HEK293 (cell line): ENCODE measurements around the gene TP63.

Source experiments
- HOXA7 ChIP-seq: sonication (generic); formaldehyde crosslinking; IDR thresholded peaks from 2 replicates; pipeline ENCODE4 v1.8.1; 2022; ENCODE audit warnings: missing genetic modification reagents, borderline replicate concordance
- KLF16 ChIP-seq: fragments of 450-650 bp; formaldehyde crosslinking; IDR thresholded peaks from 2 replicates; pipeline ENCODE4 v1.5.1; 2017; ENCODE audit warnings: missing biosample characterization, missing genetic modification characterization
- YY2 ChIP-seq: fragments of 450-650 bp; formaldehyde crosslinking; IDR thresholded peaks from 2 replicates; pipeline ENCODE4 v1.5.1; 2016; ENCODE audit warnings: missing biosample characterization, missing genetic modification characterization
- TF ChIP-seq, protein P1 (sequence below): fragments of 450-650 bp; formaldehyde crosslinking; IDR thresholded peaks from 2 replicates; pipeline ENCODE4 v1.5.1; 2016; ENCODE audit warnings: missing biosample characterization, missing genetic modification characterization
- TF ChIP-seq, protein P2 (sequence below): fragments of 450-650 bp; formaldehyde crosslinking; IDR thresholded peaks from 2 replicates; pipeline ENCODE4 v1.5.0; 2017; ENCODE audit warnings: missing biosample characterization, missing genetic modification characterization, borderline replicate concordance
- TF ChIP-seq, protein P3 (sequence below): fragments of 450-650 bp; formaldehyde crosslinking; IDR thresholded peaks from 2 replicates; pipeline ENCODE4 v1.5.1; 2016; ENCODE audit warnings: missing biosample characterization, missing genetic modification characterization

DNA sequence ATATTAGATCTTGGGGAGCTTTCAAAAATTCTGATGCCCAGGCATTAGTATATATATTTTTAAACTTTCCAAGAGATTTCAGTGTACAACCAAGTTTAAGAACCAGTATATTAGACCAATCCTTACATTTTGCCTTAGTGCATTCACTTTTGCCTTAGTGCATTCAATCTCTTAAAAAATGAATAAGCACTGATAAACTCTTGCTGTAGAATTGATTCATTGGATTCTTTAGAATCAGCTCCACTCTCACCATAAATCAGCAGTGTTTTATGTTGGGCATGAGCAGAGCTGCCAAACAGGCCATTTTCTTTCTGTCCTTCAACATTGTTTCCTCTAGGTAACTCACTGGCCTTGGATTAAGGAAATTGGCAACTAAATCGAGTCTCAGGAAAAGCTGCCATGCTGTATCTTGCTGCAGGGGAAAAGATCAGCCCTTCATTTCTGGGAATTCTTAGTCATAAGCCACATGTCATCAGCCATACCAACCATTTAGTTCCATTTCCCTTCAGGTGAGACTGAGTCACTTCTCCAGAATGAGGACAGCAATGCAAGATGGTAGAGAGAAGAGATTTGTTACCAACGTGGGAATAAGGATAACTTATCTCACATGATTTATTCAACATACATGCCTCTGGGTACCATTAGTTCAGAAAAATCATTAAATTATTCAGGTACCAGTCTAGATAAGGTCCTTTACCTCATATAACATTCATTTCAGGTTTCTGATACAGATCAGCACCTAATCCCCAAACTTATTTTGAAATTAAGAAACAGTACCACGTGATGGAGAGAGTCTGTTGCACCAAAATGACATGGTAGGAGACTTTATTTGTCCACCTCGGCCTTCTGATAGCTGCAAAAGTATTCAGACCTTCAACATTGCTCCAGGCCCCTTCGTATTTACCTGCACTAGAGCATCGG is 297.0 kb downstream of the TP63 start:
- TF ChIP-seq, protein P1, sequence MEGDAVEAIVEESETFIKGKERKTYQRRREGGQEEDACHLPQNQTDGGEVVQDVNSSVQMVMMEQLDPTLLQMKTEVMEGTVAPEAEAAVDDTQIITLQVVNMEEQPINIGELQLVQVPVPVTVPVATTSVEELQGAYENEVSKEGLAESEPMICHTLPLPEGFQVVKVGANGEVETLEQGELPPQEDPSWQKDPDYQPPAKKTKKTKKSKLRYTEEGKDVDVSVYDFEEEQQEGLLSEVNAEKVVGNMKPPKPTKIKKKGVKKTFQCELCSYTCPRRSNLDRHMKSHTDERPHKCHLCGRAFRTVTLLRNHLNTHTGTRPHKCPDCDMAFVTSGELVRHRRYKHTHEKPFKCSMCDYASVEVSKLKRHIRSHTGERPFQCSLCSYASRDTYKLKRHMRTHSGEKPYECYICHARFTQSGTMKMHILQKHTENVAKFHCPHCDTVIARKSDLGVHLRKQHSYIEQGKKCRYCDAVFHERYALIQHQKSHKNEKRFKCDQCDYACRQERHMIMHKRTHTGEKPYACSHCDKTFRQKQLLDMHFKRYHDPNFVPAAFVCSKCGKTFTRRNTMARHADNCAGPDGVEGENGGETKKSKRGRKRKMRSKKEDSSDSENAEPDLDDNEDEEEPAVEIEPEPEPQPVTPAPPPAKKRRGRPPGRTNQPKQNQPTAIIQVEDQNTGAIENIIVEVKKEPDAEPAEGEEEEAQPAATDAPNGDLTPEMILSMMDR (tag by site-specific recombination) = no peak
- TF ChIP-seq, protein P2, sequence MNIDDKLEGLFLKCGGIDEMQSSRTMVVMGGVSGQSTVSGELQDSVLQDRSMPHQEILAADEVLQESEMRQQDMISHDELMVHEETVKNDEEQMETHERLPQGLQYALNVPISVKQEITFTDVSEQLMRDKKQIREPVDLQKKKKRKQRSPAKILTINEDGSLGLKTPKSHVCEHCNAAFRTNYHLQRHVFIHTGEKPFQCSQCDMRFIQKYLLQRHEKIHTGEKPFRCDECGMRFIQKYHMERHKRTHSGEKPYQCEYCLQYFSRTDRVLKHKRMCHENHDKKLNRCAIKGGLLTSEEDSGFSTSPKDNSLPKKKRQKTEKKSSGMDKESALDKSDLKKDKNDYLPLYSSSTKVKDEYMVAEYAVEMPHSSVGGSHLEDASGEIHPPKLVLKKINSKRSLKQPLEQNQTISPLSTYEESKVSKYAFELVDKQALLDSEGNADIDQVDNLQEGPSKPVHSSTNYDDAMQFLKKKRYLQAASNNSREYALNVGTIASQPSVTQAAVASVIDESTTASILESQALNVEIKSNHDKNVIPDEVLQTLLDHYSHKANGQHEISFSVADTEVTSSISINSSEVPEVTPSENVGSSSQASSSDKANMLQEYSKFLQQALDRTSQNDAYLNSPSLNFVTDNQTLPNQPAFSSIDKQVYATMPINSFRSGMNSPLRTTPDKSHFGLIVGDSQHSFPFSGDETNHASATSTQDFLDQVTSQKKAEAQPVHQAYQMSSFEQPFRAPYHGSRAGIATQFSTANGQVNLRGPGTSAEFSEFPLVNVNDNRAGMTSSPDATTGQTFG (tag by site-specific recombination) = no peak
- TF ChIP-seq, protein P3, sequence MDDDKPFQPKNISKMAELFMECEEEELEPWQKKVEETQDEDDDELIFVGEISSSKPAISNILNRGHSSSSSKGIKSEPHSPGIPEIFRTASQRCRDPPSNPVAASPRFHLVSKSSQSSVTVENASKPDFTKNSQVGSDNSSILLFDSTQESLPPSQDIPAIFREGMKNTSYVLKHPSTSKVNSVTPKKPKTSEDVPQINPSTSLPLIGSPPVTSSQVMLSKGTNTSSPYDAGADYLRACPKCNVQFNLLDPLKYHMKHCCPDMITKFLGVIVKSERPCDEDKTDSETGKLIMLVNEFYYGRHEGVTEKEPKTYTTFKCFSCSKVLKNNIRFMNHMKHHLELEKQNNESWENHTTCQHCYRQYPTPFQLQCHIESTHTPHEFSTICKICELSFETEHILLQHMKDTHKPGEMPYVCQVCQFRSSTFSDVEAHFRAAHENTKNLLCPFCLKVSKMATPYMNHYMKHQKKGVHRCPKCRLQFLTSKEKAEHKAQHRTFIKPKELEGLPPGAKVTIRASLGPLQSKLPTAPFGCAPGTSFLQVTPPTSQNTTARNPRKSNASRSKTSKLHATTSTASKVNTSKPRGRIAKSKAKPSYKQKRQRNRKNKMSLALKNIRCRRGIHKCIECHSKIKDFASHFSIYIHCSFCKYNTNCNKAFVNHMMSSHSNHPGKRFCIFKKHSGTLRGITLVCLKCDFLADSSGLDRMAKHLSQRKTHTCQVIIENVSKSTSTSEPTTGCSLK (tag by site-specific recombination) = no peak
- TF ChIP-seq KLF16 (no peak), HOXA7 (no peak), YY2 (tag by site-specific recombination) (no peak)
